ENCODE measurements around the gene BRSK1.

BRSK1 gene

DNA sequence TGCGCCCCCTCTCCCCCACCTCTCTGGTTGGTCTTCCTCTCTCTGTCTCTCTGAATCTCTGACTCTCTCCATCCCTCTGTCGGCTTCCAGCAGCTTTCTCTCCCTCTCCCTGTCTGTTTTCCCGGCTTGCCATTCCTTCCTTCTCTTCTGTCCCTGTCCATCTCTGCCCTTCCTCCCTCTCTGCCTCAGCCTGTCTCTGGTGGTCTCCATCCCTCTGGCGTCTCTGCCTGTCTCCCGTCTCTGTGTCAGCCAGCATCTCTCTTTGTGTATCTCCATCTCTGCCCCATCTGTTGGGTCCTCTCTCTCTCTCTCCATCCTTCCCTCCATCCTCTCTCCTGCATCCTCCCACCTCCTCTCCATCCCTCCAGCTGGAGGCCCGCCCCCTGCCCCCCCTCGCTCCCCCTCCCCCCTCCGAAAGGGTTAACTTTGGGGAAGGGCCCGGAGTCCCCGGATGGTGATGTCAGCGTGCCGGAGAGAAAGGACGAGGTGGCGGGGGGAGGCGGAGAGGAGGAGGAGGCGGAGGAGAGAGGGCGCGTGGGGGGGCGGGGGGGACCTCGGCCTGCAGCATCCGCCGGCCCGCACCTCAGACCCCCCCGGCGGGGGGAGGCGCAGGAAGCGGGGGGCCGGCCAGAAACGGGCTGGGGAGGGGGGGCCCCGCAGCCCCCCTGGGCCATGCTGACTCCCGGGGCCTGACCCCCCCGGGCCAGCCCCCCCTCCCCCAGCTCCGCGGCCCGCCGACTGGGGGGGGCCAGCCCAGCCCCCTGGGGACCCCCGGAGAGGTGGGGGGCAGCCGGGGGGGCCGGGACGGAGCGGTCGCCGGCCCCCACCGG lies at the start of gene BRSK1:
BRSK1 (plus strand) TSS at position 450 of the 830 bp plus-strand sequence. CDS start 446 bp downstream, outside the sequence.
- DNase-seq (ENCODE audit: low read depth) = peak; percentile 15

- DNase-seq (ENCODE audit: low read depth) = no peak
Observed at GRCh38 chr19:55238030-55238429, 45.8 kb upstream of the BRSK1 start.

GRCh38 chr19:55239004-55239403 lies 44.8 kb upstream of the BRSK1 start:
- no peak for DNase-seq (ENCODE audit: low read depth)

GRCh38 chr19:55240713-55241020 lies 43.1 kb upstream of the BRSK1 start:
- DNase-seq (ENCODE audit: low read depth) = no peak

- DNase-seq (ENCODE audit: low read depth) = no peak
Observed at GRCh38 chr19:55241143-55241934, 42.5 kb upstream of the BRSK1 start.

DNA sequence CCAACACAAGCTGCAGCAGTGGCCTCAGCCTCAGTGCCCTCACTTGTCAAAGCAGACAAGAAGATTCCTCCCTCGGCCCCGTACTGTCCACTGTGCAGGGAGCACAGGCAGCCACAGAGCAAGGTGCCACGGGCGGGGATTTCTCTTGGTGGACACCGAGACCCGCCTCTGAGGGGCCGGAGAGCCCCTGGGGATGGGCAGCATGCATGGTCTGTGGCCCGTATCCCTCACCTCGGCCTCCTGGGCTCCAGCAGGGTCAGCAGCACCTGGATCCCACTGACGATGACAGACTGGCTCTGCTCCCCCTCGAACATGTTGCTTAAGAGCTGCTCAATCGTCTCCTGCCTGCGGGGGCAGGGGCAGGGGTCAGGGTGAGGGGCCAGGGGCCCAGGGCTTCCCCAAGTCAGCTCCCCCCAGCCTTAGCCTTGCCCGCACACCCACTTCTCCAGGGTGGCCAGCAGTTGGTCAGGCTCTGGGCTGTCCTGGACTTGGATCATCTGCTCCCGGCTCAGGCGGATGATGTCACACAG lies 41.8 kb upstream of the BRSK1 start:
- no peak for DNase-seq (ENCODE audit: low read depth)

- no peak for DNase-seq (ENCODE audit: low read depth)
Observed at GRCh38 chr19:55242517-55242916, 41.3 kb upstream of the BRSK1 start.

- DNase-seq (ENCODE audit: low read depth) = no peak
Observed at GRCh38 chr19:55244004-55244680, 39.7 kb upstream of the BRSK1 start.

DNA sequence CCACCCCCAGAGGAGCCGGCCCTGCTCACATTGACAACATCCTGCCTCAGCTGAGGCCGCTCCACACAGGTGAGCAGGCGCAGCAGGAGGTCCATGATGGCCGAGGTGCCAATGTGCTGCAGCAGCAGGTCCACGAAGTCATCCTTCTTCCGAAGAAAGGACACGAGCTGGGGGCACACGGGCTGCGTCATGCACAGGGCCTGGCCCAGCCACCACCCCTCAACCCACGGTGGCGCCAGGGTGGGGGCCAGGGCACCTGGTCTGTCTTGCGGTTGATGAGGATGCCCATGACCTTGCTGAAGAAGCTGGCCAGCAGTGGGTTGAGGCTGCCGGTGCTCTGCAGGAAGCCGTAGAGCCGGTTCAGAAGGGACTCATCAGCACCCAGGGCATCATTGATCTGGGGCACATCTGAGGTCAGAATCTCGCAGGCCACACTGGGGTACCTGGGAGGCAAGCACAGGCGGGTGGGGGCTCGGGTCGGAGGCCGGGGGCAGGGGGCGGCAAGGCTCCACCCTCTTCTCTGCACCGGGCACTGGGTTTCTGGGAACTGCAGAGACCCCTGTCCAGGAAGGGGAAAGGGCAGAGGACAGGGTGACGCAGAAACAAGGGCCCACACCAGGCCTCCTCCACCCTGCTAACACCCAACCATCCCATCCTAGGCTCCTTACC lies 38.4 kb upstream of the BRSK1 start:
- DNase-seq (ENCODE audit: low read depth) = no peak

DNA sequence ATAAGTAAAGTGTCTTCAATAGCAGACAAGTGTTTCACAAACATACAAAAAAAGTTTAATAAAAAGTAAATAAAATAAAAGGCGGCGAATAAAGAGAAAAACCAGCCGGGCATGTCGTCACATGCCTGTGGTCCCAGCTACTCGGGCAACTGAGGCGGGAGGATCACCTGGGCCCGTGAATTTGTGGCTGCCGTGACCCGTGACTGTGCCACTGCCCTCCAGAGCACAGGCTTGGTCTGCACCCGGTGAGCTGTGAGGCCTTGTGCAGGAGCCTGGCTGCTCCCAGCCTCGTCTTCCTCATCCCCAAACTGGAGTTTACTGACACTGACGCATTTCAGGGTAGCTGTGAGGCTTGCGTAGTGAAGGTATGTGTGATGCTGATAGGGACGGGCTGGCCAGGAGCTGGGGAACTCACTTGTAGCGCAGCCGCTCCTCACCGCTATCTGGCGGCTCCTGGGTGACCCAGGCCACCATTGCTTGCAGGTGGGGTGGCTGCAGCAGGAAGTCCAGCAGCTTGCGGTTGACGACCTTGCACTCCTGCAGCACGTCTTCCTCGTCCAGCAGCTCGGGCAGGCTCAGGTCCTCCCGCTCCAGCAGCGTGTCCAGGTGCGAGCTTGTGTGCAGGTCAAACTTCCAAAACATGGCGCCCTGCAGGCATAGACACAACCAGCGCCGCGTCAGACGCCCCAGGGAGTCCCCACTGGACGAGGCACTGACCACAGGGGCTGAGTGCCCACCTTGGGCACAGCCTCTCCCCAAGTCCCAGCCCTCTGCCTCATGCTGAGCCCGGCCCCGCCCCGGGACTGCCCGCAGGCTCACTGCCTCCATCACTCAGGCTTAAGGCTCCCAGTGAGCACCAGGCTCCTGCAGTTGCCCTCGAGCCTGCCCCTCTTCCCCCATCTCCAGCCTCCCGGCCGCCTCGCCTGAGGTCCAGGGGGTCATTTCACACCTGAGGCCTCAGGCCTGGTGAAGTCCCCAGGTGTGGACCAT lies 37.0 kb upstream of the BRSK1 start:
- no peak for DNase-seq (ENCODE audit: low read depth)

DNA sequence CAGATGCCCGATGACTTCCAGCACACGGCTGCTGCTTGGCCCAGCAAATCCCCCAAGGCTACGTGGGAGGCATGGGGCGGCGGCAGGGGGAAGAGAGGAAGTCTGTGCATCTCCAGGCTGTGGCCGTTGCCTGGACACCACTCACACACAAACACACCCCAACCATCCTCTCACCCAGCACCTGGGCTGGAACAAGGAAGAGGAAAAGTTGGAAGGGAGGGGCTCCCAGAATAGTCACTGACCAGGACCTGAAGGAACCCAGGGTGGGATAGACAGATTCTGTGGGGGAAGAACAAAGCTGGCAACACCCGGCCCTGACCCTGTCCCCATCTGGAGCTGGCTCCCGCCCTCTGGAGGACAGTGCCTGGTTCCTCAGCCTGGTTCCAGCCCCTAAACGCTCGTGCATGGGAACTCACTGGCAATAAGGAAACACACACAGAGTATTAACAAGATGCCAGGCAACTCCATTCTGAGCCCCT lies 36.1 kb upstream of the BRSK1 start:
- no peak for DNase-seq (ENCODE audit: low read depth)

DNA sequence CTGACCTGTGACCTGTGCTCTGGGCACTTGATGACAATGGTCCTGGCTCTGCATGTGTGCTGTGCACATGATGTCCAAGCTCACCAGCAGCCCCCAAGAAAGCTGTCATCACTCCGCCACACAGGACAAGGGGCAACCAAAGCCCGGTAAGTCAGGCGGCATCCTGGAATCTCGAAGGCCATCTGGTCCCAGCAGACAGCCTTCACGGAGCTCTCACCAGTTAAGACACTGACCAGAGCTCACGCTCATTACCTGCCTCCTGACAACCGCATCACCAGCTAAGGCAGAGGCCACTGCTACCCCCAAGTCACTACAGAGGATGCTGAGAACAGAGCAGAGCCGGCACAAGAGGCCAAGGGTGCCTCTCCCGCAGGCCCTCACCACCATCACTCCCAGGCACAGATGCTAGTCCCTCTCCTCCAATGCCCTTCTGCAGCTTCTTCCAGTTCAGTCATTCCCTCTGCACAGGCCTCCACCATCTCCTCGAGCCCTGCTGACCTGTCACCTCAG lies 35.6 kb upstream of the BRSK1 start:
- no peak for DNase-seq (ENCODE audit: low read depth)

DNA sequence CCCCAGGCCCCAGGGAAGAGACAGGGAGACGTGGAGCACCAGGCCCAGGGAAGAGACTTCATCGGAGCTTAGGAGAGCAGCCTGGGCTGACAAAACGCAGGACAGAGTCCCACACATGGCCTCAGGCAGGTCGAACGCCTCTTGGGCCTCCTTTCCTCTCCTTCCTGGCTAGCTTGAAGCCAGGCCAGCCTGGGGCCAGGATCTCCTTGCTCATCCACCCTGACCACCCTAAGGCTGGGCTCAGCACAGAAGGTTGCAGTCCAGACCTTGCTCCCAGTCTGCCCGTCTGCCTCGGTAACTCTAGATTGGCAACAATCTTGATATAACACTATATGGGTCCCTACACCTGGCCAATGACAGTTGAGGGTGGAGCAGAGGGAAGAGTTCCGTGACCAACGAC lies 35.1 kb upstream of the BRSK1 start:
- DNase-seq (ENCODE audit: low read depth) = no peak

DNA sequence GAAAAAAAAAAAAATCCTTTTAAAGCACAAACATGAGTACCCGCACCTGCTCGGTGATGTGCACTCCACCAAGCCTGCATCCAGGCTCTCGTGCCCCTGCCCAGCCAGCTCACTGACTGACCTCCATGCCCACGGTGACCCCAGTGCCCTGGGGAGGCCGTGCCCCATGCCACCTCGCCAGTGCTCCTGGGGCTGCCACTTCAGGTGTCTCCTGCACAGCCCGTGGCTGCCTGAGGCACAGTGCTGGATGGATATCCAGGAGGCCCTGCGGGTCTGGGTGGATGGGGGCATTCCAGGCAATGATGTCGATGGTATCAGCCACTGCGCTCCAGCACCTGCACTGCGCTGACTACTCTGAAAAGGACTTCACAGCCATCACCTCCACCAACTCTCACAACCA lies 34.0 kb upstream of the BRSK1 start:
- no peak for DNase-seq (ENCODE audit: low read depth)

GRCh38 chr19:55250262-55251036 lies 33.3 kb upstream of the BRSK1 start:
- no peak for DNase-seq (ENCODE audit: low read depth)

DNA sequence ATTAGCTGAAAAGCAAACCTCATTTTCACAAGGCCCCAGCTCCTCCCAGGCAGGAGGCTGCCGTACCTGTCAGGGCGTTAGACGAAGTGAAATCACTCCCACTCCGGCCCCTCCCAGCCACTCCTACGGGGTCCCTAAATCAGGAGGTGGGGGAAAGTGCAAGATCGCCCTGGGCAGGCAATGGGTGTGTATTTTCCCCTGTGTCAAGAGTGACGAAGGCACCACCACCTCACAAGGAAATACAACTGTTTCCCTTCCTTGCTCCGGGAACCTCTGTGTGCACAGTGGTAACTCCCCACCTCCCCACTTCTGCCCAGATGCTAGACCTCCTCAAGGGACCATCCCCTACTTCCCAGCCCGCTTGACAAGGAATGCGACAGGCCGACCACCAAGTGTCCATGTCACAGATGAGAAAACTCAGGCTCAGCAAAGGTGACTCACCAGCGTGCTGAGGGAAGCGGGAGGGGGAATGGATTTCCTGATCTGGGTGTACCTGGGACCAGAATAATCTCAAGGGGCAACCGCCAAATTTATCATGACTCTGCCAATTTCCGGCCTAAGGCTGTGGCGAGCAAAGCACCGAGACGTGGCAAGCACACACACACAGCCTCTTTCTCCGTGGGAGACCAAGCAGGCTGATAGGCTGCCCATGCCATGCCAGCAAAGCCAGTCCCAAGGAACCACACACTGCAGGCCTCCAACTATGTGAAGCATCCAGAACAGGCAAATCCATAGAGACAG lies 32.3 kb upstream of the BRSK1 start:
- no peak for DNase-seq (ENCODE audit: low read depth)

- DNase-seq (ENCODE audit: low read depth) = no peak
Observed at GRCh38 chr19:55252760-55253663, 30.8 kb upstream of the BRSK1 start.
